ENCODE measurements around the gene ACP1.

Gene ACP1

DNA sequence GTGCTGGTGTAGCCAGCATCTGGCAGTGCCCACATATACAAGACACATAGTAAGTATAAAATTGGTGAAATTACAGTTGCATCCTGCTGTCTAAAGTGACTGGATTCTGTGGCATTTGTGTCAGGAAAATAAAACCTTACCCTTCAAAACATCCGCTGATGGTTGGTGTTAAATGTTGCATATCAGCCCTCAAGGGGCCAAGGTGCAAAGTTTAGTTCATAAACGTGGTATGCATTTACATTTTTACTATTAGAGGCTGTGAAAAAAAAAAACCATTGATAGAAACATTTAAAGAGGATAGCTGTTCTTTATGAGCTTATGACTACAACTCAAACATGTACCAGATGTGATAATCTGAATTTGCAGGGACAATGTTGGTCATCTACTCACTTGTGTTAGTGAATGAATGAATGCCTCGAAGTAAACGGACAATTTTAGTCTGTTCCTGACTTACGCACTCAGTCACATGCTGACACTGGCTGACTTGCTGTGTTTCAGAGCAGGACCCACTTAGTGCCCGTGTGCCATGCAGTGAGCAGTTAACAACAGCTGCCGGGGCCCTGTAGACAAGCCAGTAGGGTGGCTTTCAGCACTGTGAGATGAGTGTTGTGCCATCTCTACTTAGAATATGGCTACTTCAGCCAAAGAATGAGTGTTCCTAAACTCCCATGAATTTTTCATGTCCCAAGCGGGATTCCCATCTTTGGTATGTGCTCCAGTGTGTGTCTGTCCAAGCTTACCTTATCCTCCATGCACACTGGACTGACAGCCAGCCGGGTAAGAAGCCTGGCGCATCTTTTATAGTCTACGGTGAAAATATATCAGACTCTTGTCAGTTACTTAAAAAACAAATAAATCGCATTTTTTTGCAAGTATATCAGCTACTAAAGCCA is 17.9 kb downstream of the ACP1 start:
- no peak for DNase-seq

DNA sequence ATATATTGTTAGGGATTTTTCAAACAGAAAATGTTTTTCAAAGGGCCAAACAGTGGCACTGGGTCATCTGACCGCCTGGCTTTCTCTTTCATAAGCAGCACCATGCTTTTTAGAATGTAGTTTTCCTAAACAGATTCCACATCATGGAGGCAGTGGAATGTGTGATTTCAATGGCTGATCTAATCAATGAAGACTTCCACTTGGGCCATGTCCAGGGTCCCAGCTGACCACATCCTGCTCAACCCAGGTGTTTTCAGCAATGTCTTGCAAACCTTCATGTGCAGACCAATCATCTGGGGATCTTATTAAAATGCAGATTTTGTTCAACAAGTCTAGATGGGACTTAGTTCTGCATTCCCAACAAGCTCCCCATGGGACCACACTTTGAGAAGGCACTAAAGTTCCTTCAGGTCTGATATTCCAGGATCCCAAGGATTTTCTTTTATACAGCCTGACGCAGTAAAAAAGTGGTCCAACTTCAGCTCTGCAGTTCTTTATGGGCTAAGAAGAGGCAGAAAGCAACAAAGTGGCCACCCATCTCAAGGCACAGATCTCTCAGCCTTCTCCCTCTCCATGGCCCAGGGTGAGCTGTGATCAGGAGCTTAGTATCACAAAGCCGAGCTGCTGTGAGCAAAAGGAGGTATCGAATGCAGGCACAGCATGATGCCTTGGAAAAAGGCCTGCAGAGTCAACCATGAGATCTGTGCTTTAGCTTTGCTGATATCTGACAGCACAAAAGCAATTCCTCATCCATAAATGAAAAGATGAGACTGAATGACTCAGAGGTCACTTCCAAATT is 19.4 kb downstream of the ACP1 start:
- no peak for DNase-seq

GRCh38 chr2:284896-285492 is 20.2 kb downstream of the ACP1 start:
- peak; percentile 5 for DNase-seq

DNA sequence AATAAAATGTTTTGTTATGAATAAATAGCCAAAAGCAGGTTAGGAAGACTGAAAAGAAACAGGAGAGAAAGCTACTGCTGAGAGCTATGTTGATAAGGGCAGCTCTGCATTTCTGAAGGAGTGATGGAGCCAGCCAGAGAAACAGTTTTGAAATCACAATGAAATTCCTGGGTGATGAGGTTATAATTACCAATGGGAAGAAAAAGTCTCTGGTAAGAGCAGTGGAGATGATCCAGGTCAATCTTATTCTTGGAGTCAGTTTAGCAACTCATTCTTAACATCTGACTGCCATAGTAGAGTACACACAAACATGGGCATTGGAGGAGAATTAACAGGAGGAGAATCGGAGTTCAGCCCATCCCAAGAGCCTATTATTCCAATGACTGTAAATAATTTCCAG is 20.8 kb downstream of the ACP1 start:
- DNase-seq = peak; percentile 58

GRCh38 chr2:286035-286434 is 21.3 kb downstream of the ACP1 start:
- DNase-seq = no peak

DNA sequence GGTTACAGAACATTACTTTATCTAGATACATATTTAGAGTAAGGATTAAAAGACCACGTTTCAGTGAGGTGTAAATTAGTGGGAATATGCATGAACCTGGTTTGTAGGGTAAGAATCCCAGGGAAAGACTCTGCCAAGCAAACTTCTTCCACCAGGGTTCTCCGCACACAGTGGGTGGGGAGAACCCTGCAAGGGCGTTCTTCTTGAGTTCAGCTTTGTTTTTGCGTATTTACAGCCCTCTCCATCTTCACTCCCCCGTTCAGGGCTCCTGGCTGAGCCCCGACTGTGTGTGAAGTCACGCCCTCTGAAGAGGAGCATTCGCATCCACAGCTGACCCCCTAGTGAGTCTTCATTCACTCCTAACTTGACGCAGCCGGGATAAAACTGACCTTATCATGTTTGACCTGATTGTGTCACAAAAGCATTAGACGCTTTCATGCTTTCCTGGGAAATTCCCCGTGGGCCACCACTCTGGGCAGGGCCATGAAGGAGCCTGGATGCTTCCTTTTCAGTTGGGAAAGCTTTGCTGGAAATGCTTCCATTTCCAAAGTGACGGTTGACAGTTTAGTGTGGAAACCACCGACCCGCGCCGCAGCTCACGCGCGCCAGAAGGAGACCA is 22.1 kb downstream of the ACP1 start:
- DNase-seq = peak; percentile 83

GRCh38 chr2:287471-287885 is 22.7 kb downstream of the ACP1 start:
- DNase-seq = peak; percentile 72

GRCh38 chr2:287911-288757 is 23.4 kb downstream of the ACP1 start, which contains the start of gene ALKAL2:
Gene ALKAL2 (minus strand): TSS chr2:288091. CDS start chr2:287835, 256 bp downstream.
- peak; percentile 54 for DNase-seq

- peak; percentile 60 for DNase-seq
These were observed 24.1 kb downstream of the ACP1 start for GRCh38 chr2:288758-289361.

DNA sequence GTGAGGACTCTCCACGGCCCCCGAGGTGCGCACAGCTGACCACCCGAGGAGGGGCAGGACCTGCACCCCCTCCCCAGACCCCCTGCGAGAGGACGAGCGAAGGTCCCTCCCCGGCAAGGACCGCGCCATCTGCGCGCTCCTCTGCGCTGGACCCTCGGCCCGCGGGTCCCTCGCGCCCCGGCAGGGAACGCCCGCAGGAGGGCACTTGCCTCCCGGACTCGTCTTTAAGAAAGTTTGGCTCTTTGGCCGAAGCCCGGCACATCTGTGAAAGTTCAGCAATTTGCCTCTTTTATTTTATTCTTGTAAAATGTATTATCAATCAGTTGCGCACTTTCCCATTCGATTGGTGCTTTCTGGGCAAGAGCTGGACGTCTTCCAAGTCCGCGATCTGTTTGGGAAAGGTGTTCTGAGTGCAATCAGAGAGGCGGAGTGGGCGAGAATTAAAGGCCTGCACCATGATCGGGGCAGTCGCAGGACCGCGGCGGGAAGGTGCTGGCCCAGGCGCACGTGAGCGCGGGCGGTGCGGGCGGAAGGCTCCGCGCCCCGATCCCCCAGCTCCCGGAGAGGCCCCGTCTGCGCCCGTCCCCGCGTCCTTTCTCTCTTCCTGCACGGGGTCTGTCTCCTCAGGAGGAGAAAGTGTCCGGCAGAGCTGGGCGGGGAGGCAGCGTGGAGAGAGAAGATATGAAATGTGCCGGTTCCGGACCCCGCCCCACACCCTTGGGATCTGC is 24.8 kb downstream of the ACP1 start:
- DNase-seq = peak; percentile 70

- peak; percentile 90 for DNase-seq
These were observed 25.5 kb downstream of the ACP1 start for GRCh38 chr2:290090-290722.

- no peak for DNase-seq
These were observed 30.3 kb downstream of the ACP1 start for GRCh38 chr2:295090-295489.

GRCh38 chr2:296354-296753 is 31.6 kb downstream of the ACP1 start:
- no peak for DNase-seq

DNA sequence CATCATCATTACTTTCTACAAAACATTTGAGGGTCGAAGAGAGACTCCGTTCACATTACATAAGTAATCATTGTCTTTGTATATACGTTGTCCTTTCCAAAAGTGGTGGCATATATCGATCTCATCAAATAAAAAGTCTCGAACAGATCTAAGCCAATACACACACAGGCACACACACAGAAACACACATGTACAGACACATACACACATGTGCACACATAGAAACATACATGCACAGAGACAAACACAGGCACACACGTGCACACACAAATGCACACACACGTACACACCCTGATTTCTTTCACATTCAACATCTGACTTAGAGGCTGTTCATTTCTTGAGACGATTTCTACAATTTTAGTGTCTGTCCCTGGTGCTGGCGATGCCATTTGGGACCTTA is 40.6 kb downstream of the ACP1 start:
- no peak for DNase-seq

DNA sequence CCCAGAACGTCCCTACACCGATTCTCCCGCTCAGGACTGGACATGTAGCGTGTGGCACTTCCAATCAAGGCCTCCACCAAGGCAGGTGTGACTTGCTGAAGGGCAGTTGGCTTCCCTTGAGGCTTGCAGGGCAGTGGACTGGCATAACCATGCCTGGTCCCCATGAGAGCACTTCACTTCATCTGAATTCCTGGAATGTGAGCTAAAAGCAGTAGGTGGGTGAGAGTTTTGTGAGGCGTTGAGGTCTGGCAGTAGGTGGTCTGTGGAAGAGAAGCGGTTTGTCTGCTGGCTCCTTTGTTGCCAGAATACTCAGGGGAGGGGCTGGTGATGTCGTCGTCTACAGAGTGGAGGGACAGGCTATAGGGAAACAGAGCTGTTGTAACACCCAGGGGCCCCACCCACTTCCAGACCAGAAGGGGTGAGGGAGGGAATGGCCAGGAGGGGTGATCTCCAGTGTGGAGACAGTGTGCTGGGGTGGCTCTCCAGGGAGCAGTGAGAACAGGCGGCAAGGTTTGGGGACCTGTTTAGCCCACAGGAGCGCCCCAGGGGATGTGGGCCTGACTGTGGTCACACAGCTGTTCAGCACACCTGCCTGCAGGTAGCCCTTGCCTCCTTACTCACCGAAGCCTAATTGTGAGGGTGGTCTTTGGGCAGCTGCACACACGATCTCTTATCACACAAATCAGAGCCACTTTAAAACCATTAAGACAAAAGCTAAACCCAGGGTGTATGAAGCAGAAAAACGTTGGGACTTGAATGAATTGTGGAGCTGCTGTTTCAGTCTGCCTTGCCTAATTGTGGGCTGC is 44.6 kb downstream of the ACP1 start:
- peak; percentile 35 for DNase-seq

DNA sequence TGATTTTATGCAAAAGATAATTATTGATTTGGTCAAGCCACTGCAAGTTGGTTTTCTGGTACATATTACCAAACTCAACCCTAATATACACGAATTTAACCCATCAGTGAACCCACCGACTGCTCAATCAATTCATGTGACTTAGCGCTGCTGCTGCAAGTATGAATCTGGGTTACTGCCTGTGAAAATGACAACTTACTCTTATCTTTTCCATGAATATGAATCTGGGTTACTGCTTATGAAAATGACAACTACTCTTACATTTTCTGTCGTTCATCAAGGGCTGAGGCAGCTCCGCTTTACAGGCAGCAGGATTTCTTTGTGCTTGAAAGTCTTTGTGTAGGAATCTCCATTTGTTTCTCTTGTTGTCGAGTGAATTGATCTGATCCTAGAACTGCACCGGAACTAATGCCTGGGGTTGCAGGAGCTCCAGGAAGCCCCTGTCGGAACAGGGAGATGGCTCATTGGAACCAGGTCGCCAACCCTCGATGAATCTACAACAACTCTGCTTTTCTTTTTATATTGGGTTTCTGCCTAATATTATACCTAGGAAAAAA is 45.3 kb downstream of the ACP1 start:
- peak; percentile 45 for DNase-seq

DNA sequence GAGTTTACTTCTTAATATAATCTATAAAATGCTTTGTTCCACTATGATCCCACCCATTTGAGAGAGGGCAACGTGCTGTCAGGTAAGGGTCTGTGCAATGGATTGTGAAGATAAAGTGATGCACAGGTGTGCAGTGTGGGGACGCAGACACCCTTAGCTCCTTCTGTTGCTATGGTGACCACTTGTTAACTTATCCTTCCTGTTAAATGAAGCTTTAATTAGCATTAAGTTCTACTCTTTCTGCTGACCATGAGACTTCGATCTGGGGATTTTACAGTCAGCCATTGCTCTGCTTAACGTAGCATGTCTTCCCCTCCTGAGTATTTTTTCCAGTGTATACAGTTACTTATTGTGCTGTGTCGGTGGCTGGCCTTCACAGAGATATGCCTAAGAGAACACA is 46.2 kb downstream of the ACP1 start:
- no peak for DNase-seq

DNA sequence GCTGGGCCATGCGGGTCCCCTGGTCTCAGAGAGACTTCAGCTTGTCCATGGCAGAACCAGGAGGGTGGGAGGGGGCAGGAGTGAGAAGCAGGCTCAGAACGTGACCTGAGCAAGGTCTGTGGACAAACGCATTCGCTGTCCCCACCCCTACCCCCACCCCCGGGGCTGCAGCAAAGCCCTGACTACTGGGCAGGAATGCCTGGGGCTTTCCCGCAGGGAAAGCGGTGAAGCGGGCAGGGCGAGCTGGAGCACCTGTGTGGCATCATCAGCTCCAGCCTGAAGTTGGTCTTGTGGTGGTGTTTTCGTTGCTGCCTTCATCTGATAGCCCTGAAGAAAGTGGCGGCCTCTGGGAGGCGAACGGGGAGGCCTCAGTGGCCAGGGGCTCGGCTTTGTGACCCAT is 49.2 kb downstream of the ACP1 start:
- DNase-seq = no peak
